OCI-LY1 (cell line): ENCODE measurements around the gene EYA2.

Experiments used
- H2AFZ ChIP-seq: fragments of 200-600 bp; sonication (generic), shearing (Covaris generic); 2 replicates; pipeline ENCODE4 v1.6.0; 2014; ENCODE audit warnings: antibody characterized with exemption, mild to moderate bottlenecking, low read length
- H3F3A ChIP-seq: fragments of 200-600 bp; sonication (generic), shearing (Covaris generic); 2 replicates; pipeline ENCODE4 v1.6.0; 2014; ENCODE audit warnings: mild to moderate bottlenecking, antibody characterized with exemption, low read length, moderate library complexity; ENCODE audit not compliant: insufficient read depth
- H3K27ac ChIP-seq: fragments of 200-600 bp; sonication (generic); 2 replicates; pipeline ENCODE4 v1.5.1; 2014; ENCODE audit warnings: low read length, mixed run types, mild to moderate bottlenecking, low read depth; ENCODE audit not compliant: poor library complexity, severe bottlenecking
- H3K27me3 ChIP-seq: fragments of 200-600 bp; sonication (generic); 2 replicates; pipeline ENCODE4 v1.6.0; 2014; ENCODE audit warnings: antibody characterized with exemption, mild to moderate bottlenecking, low read length, moderate library complexity; ENCODE audit not compliant: insufficient read depth
- H3K36me3 ChIP-seq: fragments of 200-600 bp; sonication (generic); 2 replicates; pipeline ENCODE4 v1.6.1; 2014; ENCODE audit warnings: mild to moderate bottlenecking, antibody characterized with exemption, low read length, moderate library complexity, mixed read lengths; ENCODE audit not compliant: insufficient read depth
- H3K4me1 ChIP-seq: fragments of 200-600 bp; sonication (generic); 2 replicates; pipeline ENCODE4 v1.5.1; 2014; ENCODE audit warnings: mild to moderate bottlenecking, low read length, moderate library complexity; ENCODE audit not compliant: insufficient read depth, severe bottlenecking
- H3K4me2 ChIP-seq: fragments of 200-600 bp; sonication (generic), shearing (Covaris generic); 2 replicates; pipeline ENCODE4 v1.6.1; 2014; ENCODE audit warnings: low read length
- H3K4me3 ChIP-seq: fragments of 200-600 bp; sonication (generic); 2 replicates; pipeline ENCODE4 v1.5.1; 2014; ENCODE audit warnings: low read length, low read depth, mild to moderate bottlenecking, mixed read lengths; ENCODE audit not compliant: poor library complexity, severe bottlenecking
- H3K79me2 ChIP-seq: fragments of 200-600 bp; shearing (Covaris generic); 2 replicates; pipeline ENCODE4 v1.6.1; 2016; ENCODE audit warnings: mixed run types, low read length, mixed read lengths; ENCODE audit not compliant: insufficient read depth
- H3K9ac ChIP-seq: fragments of 200-600 bp; sonication (generic), shearing (Covaris generic); 2 replicates; pipeline ENCODE4 v1.6.1; 2014; ENCODE audit warnings: mild to moderate bottlenecking, low read length, mixed read lengths
- H3K9me2 ChIP-seq: fragments of 200-600 bp; sonication (generic), shearing (Covaris generic); 2 replicates; pipeline ENCODE4 v1.6.1; 2014; ENCODE audit warnings: low read depth, mild to moderate bottlenecking, low read length, mixed read lengths
- H3K9me3 ChIP-seq: fragments of 200-600 bp; shearing (Covaris generic); 2 replicates; pipeline ENCODE4 v1.6.1; 2014; ENCODE audit warnings: low read length, mixed read lengths
- H4K20me1 ChIP-seq: fragments of 200-600 bp; sonication (generic), shearing (Covaris generic); 2 replicates; pipeline ENCODE4 v1.6.0; 2016; ENCODE audit warnings: mild to moderate bottlenecking, low read length; ENCODE audit not compliant: insufficient read depth
- EZH2 ChIP-seq: fragments of 200-600 bp; sonication (generic), shearing (Covaris generic); IDR thresholded peaks from 2 replicates; pipeline ENCODE4 v1.8.0; 2017; ENCODE audit warnings: borderline replicate concordance, mixed run types, mild to moderate bottlenecking, antibody characterized with exemption, low read length, moderate library complexity, mixed read lengths
- TF ChIP-seq, protein P1 (sequence below): fragments of 200-600 bp; sonication (generic), shearing (Covaris generic); IDR thresholded peaks from 2 replicates; pipeline ENCODE4 v1.5.1; 2017; ENCODE audit warnings: mild to moderate bottlenecking, antibody characterized with exemption, low read length, moderate library complexity, mixed read lengths

EYA2 gene

DNA sequence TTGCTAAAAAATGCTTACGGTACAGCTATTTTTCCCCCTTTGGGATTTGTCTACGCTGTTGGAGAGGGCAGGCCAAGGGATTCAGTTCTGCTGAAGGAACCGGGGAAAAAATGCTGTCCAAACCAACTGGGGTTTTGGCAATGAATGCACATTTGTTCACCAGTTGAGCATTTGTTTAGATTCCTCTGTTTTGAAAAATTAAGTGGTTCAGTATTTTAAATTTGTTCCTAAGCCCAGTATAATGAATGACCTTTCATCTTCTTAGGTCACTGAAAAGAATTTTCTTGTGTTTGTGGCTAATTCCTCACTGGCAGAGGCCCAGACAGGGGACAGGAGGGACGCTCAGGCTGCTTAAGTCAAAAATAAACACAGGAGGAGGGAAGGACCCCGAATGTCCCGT lies 10.8 kb upstream of the EYA2 start:
- Histone ChIP-seq H3K79me2 (no peaks in the 10 kb centered on the region), H2AFZ (no peak overlapping the region), H3K36me3 (no peaks in the 10 kb centered on the region), H3K4me3 (no peak overlapping the region), H3K4me1 (no peaks in the 10 kb centered on the region), H3K9ac (no peak overlapping the region), H3K9me2 (no peaks in the 10 kb centered on the region), H4K20me1 (no peaks in the 10 kb centered on the region), H3F3A (no peaks in the 10 kb centered on the region), H3K27me3 (no peaks in the 10 kb centered on the region), H3K4me2 (no peak overlapping the region), H3K27ac (no peak overlapping the region), H3K9me3 (no peaks in the 10 kb centered on the region)
- TF ChIP-seq, protein P1, sequence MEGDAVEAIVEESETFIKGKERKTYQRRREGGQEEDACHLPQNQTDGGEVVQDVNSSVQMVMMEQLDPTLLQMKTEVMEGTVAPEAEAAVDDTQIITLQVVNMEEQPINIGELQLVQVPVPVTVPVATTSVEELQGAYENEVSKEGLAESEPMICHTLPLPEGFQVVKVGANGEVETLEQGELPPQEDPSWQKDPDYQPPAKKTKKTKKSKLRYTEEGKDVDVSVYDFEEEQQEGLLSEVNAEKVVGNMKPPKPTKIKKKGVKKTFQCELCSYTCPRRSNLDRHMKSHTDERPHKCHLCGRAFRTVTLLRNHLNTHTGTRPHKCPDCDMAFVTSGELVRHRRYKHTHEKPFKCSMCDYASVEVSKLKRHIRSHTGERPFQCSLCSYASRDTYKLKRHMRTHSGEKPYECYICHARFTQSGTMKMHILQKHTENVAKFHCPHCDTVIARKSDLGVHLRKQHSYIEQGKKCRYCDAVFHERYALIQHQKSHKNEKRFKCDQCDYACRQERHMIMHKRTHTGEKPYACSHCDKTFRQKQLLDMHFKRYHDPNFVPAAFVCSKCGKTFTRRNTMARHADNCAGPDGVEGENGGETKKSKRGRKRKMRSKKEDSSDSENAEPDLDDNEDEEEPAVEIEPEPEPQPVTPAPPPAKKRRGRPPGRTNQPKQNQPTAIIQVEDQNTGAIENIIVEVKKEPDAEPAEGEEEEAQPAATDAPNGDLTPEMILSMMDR, result no peak
- no peak for TF ChIP-seq EZH2

DNA sequence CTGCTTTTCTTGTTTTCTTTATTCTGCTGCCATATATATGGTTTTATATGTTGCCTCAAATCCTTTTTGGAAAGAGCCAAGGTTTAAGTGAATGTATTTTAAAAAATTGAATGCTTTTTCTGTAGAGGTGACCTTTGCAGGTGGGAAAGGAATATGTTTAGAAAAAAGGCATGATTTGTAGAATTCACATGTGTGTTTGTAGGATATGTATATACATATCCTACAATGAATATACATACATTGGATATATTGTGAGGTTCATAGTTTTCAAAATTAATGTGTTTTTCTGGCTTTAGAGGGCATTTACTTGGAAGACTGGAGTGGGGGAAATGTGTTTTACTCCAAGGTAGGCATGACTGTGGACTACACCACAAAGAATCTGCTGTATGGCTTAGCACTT lies 4.0 kb upstream of the EYA2 start:
- Histone ChIP-seq H2AFZ (no peak overlapping the region), H3F3A (no peaks in the 10 kb centered on the region), H3K9ac (no peak overlapping the region), H3K9me2 (no peaks in the 10 kb centered on the region), H4K20me1 (no peaks in the 10 kb centered on the region), H3K27ac (no peak overlapping the region), H3K36me3 (no peaks in the 10 kb centered on the region), H3K9me3 (no peaks in the 10 kb centered on the region), H3K4me1 (no peaks in the 10 kb centered on the region), H3K4me3 (no peak overlapping the region), H3K79me2 (no peaks in the 10 kb centered on the region), H3K27me3 (no peaks in the 10 kb centered on the region), H3K4me2 (no peak overlapping the region)
- TF ChIP-seq, protein P1, result no peak
- no peak for TF ChIP-seq EZH2

DNA sequence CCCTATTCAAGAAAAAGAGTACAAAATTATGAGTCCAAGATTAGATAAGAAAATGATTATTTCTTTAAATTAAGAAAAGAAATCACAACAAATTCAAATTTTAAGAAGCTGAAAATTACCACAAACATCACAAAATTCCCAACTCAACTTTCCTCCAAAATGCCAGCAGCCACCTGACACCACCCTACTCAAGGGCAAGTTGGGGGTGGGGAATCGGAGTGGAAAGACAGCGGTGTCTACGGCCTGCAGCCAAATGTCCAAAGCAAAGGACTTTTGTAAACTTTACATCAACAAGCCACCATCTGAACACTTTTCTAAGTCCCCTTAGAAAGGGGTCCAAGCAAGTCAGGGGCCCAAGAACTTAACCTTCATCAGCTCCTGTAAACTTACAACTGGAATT lies 1.6 kb upstream of the EYA2 start:
- Histone ChIP-seq H3K27me3 (peaks cover 7% of the 10 kb centered on the region; the same call in 1 of the 2 replicates), H4K20me1 (no peaks in the 10 kb centered on the region), H3K9ac (no peak overlapping the region), H3F3A (no peaks in the 10 kb centered on the region), H3K4me3 (no peak overlapping the region), H3K9me3 (no peaks in the 10 kb centered on the region), H3K27ac (no peak overlapping the region), H3K4me1 (no peaks in the 10 kb centered on the region), H3K9me2 (no peaks in the 10 kb centered on the region), H3K36me3 (no peaks in the 10 kb centered on the region), H3K4me2 (no peak overlapping the region), H2AFZ (no peak overlapping the region), H3K79me2 (no peaks in the 10 kb centered on the region)
- TF ChIP-seq EZH2, result no peak

DNA sequence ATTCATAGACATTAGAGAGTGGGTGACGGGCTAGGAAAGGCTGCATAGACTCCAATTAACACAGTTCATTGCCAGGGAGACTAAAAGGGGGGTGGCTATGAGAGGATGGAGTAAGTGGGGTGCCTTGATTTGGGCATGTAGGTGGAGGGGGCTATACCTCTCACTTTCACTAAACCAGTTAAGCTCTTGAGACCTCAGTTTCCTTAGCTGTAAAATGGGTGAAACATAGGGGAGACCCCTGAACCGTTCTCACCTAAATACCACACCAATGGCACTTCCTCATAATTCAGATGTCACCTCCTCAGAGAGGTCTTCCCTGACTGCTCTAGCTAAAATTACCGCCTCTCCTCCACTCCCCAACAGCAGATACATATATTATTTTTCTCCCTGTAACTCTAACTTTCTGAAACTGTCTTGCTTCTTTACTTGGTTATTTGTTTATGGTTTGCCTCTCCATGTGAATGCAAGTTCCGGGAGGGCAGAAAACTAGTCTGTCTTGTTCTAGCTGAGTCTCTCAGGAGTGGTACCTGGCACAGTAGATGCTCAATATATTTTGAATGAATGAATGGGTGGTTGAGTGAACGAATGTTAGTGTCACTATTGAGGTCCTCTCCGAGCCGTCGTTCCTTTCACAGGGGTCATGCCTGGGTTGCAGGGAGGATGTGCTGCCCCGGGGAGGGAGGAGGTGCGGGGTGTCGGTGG lies 615 bp upstream of the EYA2 start:
- H3K9ac ChIP-seq, result no peak overlapping the region
- H3K79me2 ChIP-seq, result no peaks in the 10 kb centered on the region
- no peak overlapping the region for H3K4me2 ChIP-seq
- no peaks in the 10 kb centered on the region for H3F3A ChIP-seq
- no peaks in the 10 kb centered on the region for H3K9me3 ChIP-seq
- H3K4me1 ChIP-seq, result no peaks in the 10 kb centered on the region
- no peak overlapping the region for H3K4me3 ChIP-seq
- TF ChIP-seq, protein P1, result no peak
- TF ChIP-seq EZH2, result no peak
- no peaks in the 10 kb centered on the region for H3K9me2 ChIP-seq
- no peaks in the 10 kb centered on the region for H4K20me1 ChIP-seq
- H3K36me3 ChIP-seq, result no peaks in the 10 kb centered on the region
- no peak overlapping the region for H3K27ac ChIP-seq
- H2AFZ ChIP-seq, result no peak overlapping the region
- peaks cover 7% of the 10 kb centered on the region; the same call in 1 of the 2 replicates for H3K27me3 ChIP-seq
